ENCODE results near the gene ANO7.

ANO7 gene

GRCh38 chr2:241159116-241159515 is 29.4 kb upstream of the ANO7 start:
- no peak for DNase-seq

GRCh38 chr2:241160318-241160717 is 28.2 kb upstream of the ANO7 start:
- DNase-seq: no peak

GRCh38 chr2:241161646-241162281 is 26.7 kb upstream of the ANO7 start:
- DNase-seq: no peak

- DNase-seq: no peak
These were observed 24.8 kb upstream of the ANO7 start for GRCh38 chr2:241163601-241164118.

- DNase-seq: no peak
These were observed 20.1 kb upstream of the ANO7 start for GRCh38 chr2:241168366-241168765.

GRCh38 chr2:241173557-241173956 is 14.9 kb upstream of the ANO7 start:
- DNase-seq: no peak

GRCh38 chr2:241177526-241178334 is 10.7 kb upstream of the ANO7 start:
- DNase-seq: no peak

- DNase-seq: no peak
These were observed 9.5 kb upstream of the ANO7 start for GRCh38 chr2:241178961-241179360.

GRCh38 chr2:241179899-241180298 is 8.6 kb upstream of the ANO7 start:
- DNase-seq: peak; percentile 83

- no peak for DNase-seq
These were observed 8.0 kb upstream of the ANO7 start for GRCh38 chr2:241180495-241180894.

GRCh38 chr2:241182126-241182525 is 6.4 kb upstream of the ANO7 start:
- no peak for DNase-seq

GRCh38 chr2:241182531-241183133 is 5.8 kb upstream of the ANO7 start:
- DNase-seq: no peak

GRCh38 chr2:241183221-241183620 is 5.3 kb upstream of the ANO7 start:
- DNase-seq: no peak

- DNase-seq: no peak
These were observed 3.6 kb upstream of the ANO7 start for GRCh38 chr2:241184901-241185300.

- no peak for DNase-seq
These were observed 2.5 kb upstream of the ANO7 start for GRCh38 chr2:241185961-241186360.

- DNase-seq: no peak
These were observed 1.2 kb upstream of the ANO7 start for GRCh38 chr2:241187101-241187917.

- no peak for DNase-seq
These were observed 601 bp upstream of the ANO7 start for GRCh38 chr2:241187918-241188234.

GRCh38 chr2:241189093-241189855 is 797 bp downstream of the ANO7 start:
- no peak for DNase-seq

- DNase-seq: no peak
These were observed 1.4 kb downstream of the ANO7 start for GRCh38 chr2:241189856-241190201.

GRCh38 chr2:241190291-241190981 is 2.0 kb downstream of the ANO7 start:
- no peak for DNase-seq

GRCh38 chr2:241191081-241191480 is 2.6 kb downstream of the ANO7 start:
- no peak for DNase-seq

- no peak for DNase-seq
These were observed 4.8 kb downstream of the ANO7 start for GRCh38 chr2:241193271-241193670.

Measured in activated CD4-positive, alpha-beta T cell treated with anti-CD3 and anti-CD28 coated beads, Interleukin-10, Interleukin-2, amounts not matched to agents 100 ng/mL and 50 ng/mL, durations not matched to agents 16 hours and 8 hours (primary cell).